Heart left ventricle (tissue), 16 donors: ENCODE results near the gene CYP19A1. TPM values are rescaled to one million over a fixed set of nuclear protein-coding genes. Genes with fewer than 3 reads are reported as not detected.

Source experiments
- ATAC-seq, 4 donors: fragments of 200-7000 bp; cut with Tn5 transposase; one replicate each; pipeline ENCODE4 v1.9.1; 2020 to 2022; ENCODE audit warnings: moderate library complexity in 4 of 4, mild to moderate bottlenecking in 3 of 4, moderate number of reproducible peaks in 1 of 4
- DNase-seq, 5 donors: peaks; one replicate each; pipeline ENCODE4 v3.0.0-alpha.2; 2020
- H3K27ac ChIP-seq, 12 donors: fragments of 200-600 bp; sonication (generic) in 4 of 12; one replicate each; pipeline versions ENCODE4 v1.5.0 to v1.8.0; 2016 to 2022; ENCODE audit warnings: mild to moderate bottlenecking in 2 of 12
- H3K27me3 ChIP-seq, 9 donors: fragments of 200-600 bp; sonication (generic) in 2 of 9; one replicate each; pipeline versions ENCODE4 v1.5.1 to v1.8.0; 2016 to 2022; ENCODE audit warnings: mild to moderate bottlenecking in 3 of 9
- H3K36me3 ChIP-seq, 9 donors: fragments of 200-600 bp; sonication (generic) in 2 of 9; one replicate each; pipeline versions ENCODE4 v1.5.0 to v1.8.0; 2018 to 2022; ENCODE audit warnings: mild to moderate bottlenecking in 2 of 9
- H3K4me1 ChIP-seq, 12 donors: fragments of 200-600 bp; sonication (generic) in 4 of 12; one replicate each; pipeline versions ENCODE4 v1.5.0 to v1.8.0; 2016 to 2022; ENCODE audit warnings: mild to moderate bottlenecking in 3 of 12
- H3K4me3 ChIP-seq, 12 donors: fragments of 200-600 bp; sonication (generic) in 4 of 12; one replicate each; pipeline versions ENCODE4 v1.5.0 to v1.8.0; 2017 to 2022; ENCODE audit warnings: mild to moderate bottlenecking in 9 of 12, moderate library complexity in 4 of 12
- H3K9me3 ChIP-seq, 12 donors: fragments of 200-600 bp; sonication (generic) in 4 of 12; one replicate each; pipeline versions ENCODE4 v1.5.0 to v1.8.0; 2016 to 2022; ENCODE audit warnings: mild to moderate bottlenecking in 1 of 12
- CTCF ChIP-seq, 12 donors: fragments of 200-600 bp; sonication (generic) in 4 of 12; IDR thresholded peaks; one replicate each; pipeline versions ENCODE4 v1.5.0 to v1.8.0; 2018 to 2022; ENCODE audit warnings: antibody characterized with exemption in 12 of 12, mild to moderate bottlenecking in 5 of 12
- POLR2A ChIP-seq, 2 donors: fragments of 450-650 bp; IDR thresholded peaks; one replicate each; pipeline ENCODE4 v1.6.1; 2017; ENCODE audit warnings: antibody characterized with exemption in 2 of 2, mild to moderate bottlenecking in 2 of 2, moderate library complexity in 2 of 2
- WGBS, 4 donors: extraction: QIAGEN DNeasy Blood & Tissue Kit in 2 of 4; methylation state at CpG; one replicate each; pipeline versions ENCODE4 v1.1.5 to v1.1.7; 2013 to 2018; 5-methylcytosine and 5-hydroxymethylcytosine counted together
- intact Hi-C, 10 donors: fragments of 100-400 bp; cut with DNase I; formaldehyde crosslinking; loops; one replicate each; pipeline versions ENCODE4 v1.11.1 to v1.14.2; 2022
- polyA plus RNA-seq, 2 donors: library from polyadenylated mRNA; stranded (reverse); fragments of 200-250 nt; gene quantifications; one replicate each; pipeline ENCODE4 v1.2.3, GENCODE V29; 2013
- total RNA-seq, 9 donors: library from RNA; depleted of rRNA in 2 of 9; stranded (reverse); fragments of >200 nt in 2 of 9; fragmentation: NEBNext Ultra II Directional in 3 of 9; extraction: Animal tissue kit (Norgen Biotek cat#: 25700) in 3 of 9; gene quantifications; one replicate each; pipeline versions ENCODE4 v1.1.0 to v1.2.4, GENCODE V29; 2016 to 2023
- donor health status: ischemic (EF 13 %, LVEDD 7.1; RV severe dilation, severe dysfunction).
- donor health status: healthy with polysubstance abuse.
- donor health status: DM: no; HTN: yes; CAD: no.
- donor health status: DM: no; HTN: no; CAD: no.
- donor health status: ischemic (EF 25% LVEDD 6.9; RV normal size, moderate dysfunction).
- donor health status: ischemic (EF 25% LVEDD 5.7; RV mildly dilated, moderate dysfunction).
- donor health status: healthy.
- donor health status: DM: yes; HTN: yes; CAD: no.
- donor health status: ischemic (EF 35%, LVEDD 5.7; RV mildly dilated, moderate dysfunction).
- donor health status: nonischemic (EF 11% LVEDD 7.7; RV severe dilation, severe dysfunction).
- donor health status: DM: yes; HTN: yes; CAD: no.
- donor health status: PGD.
- donor health status: ischemic (EF 29% LVEDD 5.4; RV normal size, mild dysfunction).
- donor health status: nonischemic (EF 23%, LVEDD 6.1; RV moderate dilation, normal function).

The CYP19A1 gene
- total and polyA plus RNA-seq, 11 donors: 0.15 to 5.4 (median 0.60) TPM

GRCh38 chr15:51313644-51314280 is 24.6 kb downstream of the CYP19A1 start:
- 93 to 95% (median 94%) methylated on average over 10 of the region's 10 CpGs for WGBS, 4 donors
- Histone ChIP-seq H3K9me3 (no peaks in the 10 kb centered on the region), H3K27ac (no peak overlapping the region), H3K4me3 (no peak overlapping the region), H3K27me3 (no peaks in the 10 kb centered on the region), H3K4me1 (peaks cover 0 to 35% (median 12%) of the 10 kb centered on the region in 12 donors), H3K36me3 (no peaks in the 10 kb centered on the region)
- no peak for DNase-seq
- intact Hi-C loops: no loop called here
- no peak for TF ChIP-seq POLR2A (IDR thresholded peaks at IDR 0.05)
- TF ChIP-seq CTCF (IDR thresholded peaks at IDR 0.05): no peak
- ATAC-seq: no peak

GRCh38 chr15:51313074-51313393 is 25.4 kb downstream of the CYP19A1 start:
- peaks cover 0 to 42% (median 12%) of the 10 kb centered on the region in 12 donors for H3K4me1 ChIP-seq
- DNase-seq (no peak), ATAC-seq (no peak)
- TF ChIP-seq CTCF (IDR thresholded peaks at IDR 0.05) (no peak), POLR2A (IDR thresholded peaks at IDR 0.05) (no peak)
- peak overlapping the region in 5 of 12 donors; percentile 37 to 59 (median 46) for H3K27ac ChIP-seq
- intact Hi-C loops: no loop called here
- H3K27me3 ChIP-seq: no peaks in the 10 kb centered on the region
- H3K36me3 ChIP-seq: no peaks in the 10 kb centered on the region
- no peaks in the 10 kb centered on the region for H3K9me3 ChIP-seq
- H3K4me3 ChIP-seq: no peak overlapping the region

- H3K4me1 ChIP-seq: peaks cover 0 to 48% (median 12%) of the 10 kb centered on the region in 12 donors
- DNase-seq (no peak), ATAC-seq (peak in 1 of 4 donors; percentile 18)
- no peaks in the 10 kb centered on the region for H3K36me3 ChIP-seq
- H3K27me3 ChIP-seq: no peaks in the 10 kb centered on the region
- TF ChIP-seq POLR2A (IDR thresholded peaks at IDR 0.05): no peak
- TF ChIP-seq CTCF (IDR thresholded peaks at IDR 0.05): no peak
- intact Hi-C loops: no loop called here
- peak overlapping the region in 6 of 12 donors; percentile 34 to 59 (median 42) for H3K27ac ChIP-seq
- 72 to 79% (median 73%) methylated on average over 8 of the region's 8 CpGs for WGBS, 4 donors
- H3K9me3 ChIP-seq: no peaks in the 10 kb centered on the region
- no peak overlapping the region for H3K4me3 ChIP-seq
Observed at GRCh38 chr15:51312166-51313073, 26.0 kb downstream of the CYP19A1 start.

GRCh38 chr15:51311510-51311909 is 26.9 kb downstream of the CYP19A1 start:
- Histone ChIP-seq H3K9me3 (no peaks in the 10 kb centered on the region), H3K4me3 (no peak overlapping the region), H3K27me3 (no peaks in the 10 kb centered on the region), H3K4me1 (peaks cover 0 to 53% (median 13%) of the 10 kb centered on the region in 12 donors), H3K36me3 (no peaks in the 10 kb centered on the region), H3K27ac (peak overlapping the region in 3 of 12 donors; percentile 11 to 37 (median 24))
- intact Hi-C loops: no loop called here
- TF ChIP-seq POLR2A (IDR thresholded peaks at IDR 0.05) (no peak), CTCF (IDR thresholded peaks at IDR 0.05) (no peak)
- 66 to 80% (median 71%) methylated on average over 2 of the region's 2 CpGs for WGBS, 4 donors
- no peak for DNase-seq
- ATAC-seq: no peak
